ENCODE data around the gene MACC1. TPM values are rescaled to one million over a fixed set of nuclear protein-coding genes. Genes with fewer than 3 reads are reported as not detected.
A peak's percentile ranks its signal among the peaks of the same experiment; 100 is the strongest.

MACC1 gene
- total and polyA plus RNA-seq, 9 of the 15 experiments (the other 6 are each of a cell fraction or from before 2014, with no cell fraction given), result 5.9 to 30.2 (median 10.4) TPM

- TF ChIP-seq, protein P1, sequence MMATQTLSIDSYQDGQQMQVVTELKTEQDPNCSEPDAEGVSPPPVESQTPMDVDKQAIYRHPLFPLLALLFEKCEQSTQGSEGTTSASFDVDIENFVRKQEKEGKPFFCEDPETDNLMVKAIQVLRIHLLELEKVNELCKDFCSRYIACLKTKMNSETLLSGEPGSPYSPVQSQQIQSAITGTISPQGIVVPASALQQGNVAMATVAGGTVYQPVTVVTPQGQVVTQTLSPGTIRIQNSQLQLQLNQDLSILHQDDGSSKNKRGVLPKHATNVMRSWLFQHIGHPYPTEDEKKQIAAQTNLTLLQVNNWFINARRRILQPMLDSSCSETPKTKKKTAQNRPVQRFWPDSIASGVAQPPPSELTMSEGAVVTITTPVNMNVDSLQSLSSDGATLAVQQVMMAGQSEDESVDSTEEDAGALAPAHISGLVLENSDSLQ (IDR thresholded peaks at IDR 0.05), result peak; percentile 46
- peak; percentile 80 for TF ChIP-seq CREM (IDR thresholded peaks at IDR 0.05; ENCODE audit: low read depth)
- no peak for TF ChIP-seq ASH1L (IDR thresholded peaks at IDR 0.05; ENCODE audit: borderline replicate concordance, low read depth, partially characterized antibody)
Measured at GRCh38 chr7:20114468-20114867, 102.7 kb downstream of the MACC1 start (continued).

DNA sequence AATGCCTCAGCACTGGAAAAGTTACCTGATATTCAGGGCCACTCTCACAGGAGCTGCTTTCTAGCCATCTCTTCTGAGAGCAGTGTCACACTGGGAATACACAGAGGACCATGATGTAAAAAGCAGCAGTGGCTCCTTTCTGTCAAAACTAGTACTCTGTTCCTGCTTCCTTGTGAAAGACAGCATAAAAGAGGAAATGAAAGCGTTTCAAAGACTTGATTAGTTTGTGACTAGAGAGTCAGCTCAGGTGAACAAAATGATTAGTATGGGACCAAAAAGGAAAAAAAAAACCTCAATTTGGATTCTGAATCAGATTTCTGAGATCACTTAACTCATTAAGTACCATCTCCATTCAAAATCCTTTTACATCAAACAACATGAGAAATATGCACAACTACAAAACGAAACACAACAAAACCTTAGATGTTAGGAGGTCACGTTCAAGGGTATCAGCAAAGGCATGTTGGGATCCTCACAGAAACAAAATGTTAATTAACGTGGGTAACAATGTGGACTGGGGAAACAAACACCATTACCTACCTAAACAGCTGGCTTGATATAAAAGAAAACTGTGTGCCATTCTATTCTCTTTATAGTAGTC, 103.7 kb downstream of the MACC1 start:
- Histone ChIP-seq H3K9ac (ENCODE audit: insufficient read depth in 1 of 2, low read depth in 2 of 2, low read length in 2 of 2) (no peak overlapping the region), H3K9me1 (ENCODE audit: control insufficient read depth, insufficient read depth, low read length) (no peaks in the 10 kb centered on the region), H3K27ac (ENCODE audit: extremely low read depth, low read depth, low read length) (no peak overlapping the region), H3K36me3 (ENCODE audit: control insufficient read depth, insufficient read depth, low read length) (no peaks in the 10 kb centered on the region), H3K9me3 (replicated peaks; ENCODE audit: control insufficient read depth, insufficient read depth, low read depth, low read length) (no peaks in the 10 kb centered on the region), H3K79me2 (ENCODE audit: control insufficient read depth, insufficient read depth, low read length) (no peaks in the 10 kb centered on the region), H3K4me3 (no peak overlapping the region), H3K27me3 (ENCODE audit: control insufficient read depth in 2 of 2, insufficient read depth in 2 of 2, low read length in 2 of 2) (no peaks in the 10 kb centered on the region), H2AFZ (ENCODE audit: low read depth, low read length) (no peak overlapping the region), H3K4me2 (ENCODE audit: insufficient read depth, low read length) (no peak overlapping the region), H4K20me1 (replicated peaks; ENCODE audit: control insufficient read depth, insufficient read depth, low read length) (no peaks in the 10 kb centered on the region), H3K4me1 (replicated peaks in 1 of 2; ENCODE audit: control insufficient read depth in 2 of 2, insufficient read depth in 2 of 2, low read length in 2 of 2) (no peaks in the 10 kb centered on the region)
- ChIA-PET CTCF (ENCODE audit: low intra/inter-chr PET ratio) (no interaction called here), POLR2A (no interaction called here)
- in situ Hi-C loops (cut with MboI) (no loop called here), intact Hi-C loops (cut with micrococcal nuclease) (no loop called here)
- no TSS peak for BruUV-seq (replicated peaks)
- 7% methylated on average over 4 of the region's 4 CpGs for WGBS (ENCODE audit: insufficient coverage, low coverage, missing lambda C conversion rate)
- FAIRE-seq, result no peak
- no peak for ATAC-seq
- no peak for TF ChIP-seq HMG20A (CRISPR knock-in tag; conservative IDR thresholded peaks at IDR 0.05)
- no peak for TF ChIP-seq FOXM1 (IDR thresholded peaks at IDR 0.05; ENCODE audit: low read depth)
- no peak for TF ChIP-seq FOXM1 (CRISPR knock-in tag; IDR thresholded peaks at IDR 0.05; ENCODE audit: low read depth)
- no peak for TF ChIP-seq MYC (IDR thresholded peaks at IDR 0.05; ENCODE audit: low read depth, low read length)
- TF ChIP-seq MYC (CRISPR knock-in tag; IDR thresholded peaks at IDR 0.05; ENCODE audit: borderline replicate concordance, low read depth), result no peak
- TF ChIP-seq HLTF (IDR thresholded peaks at IDR 0.05), result no peak
- TF ChIP-seq SNRNP70 (optimal IDR thresholded peaks at IDR 0.05; ENCODE audit: low read depth, low read length), result no peak
- no peak for TF ChIP-seq ZNF134 (CRISPR knock-in tag; conservative IDR thresholded peaks at IDR 0.05)
- TF ChIP-seq MITF (IDR thresholded peaks at IDR 0.05), result no peak
- TF ChIP-seq PRDM10 (IDR thresholded peaks at IDR 0.05; ENCODE audit: partially characterized antibody), result no peak
- TF ChIP-seq ZNF253 (CRISPR knock-in tag; conservative IDR thresholded peaks at IDR 0.05), result no peak
- no peak for TF ChIP-seq ZBTB8A (IDR thresholded peaks at IDR 0.05; ENCODE audit: partially characterized antibody)
- TF ChIP-seq ZFP30 (CRISPR knock-in tag; IDR thresholded peaks at IDR 0.05; ENCODE audit: borderline replicate concordance), result no peak
- DNase-seq (ENCODE audit: extremely low read depth in 1 of 4, low spot score in 3 of 4), result no peak
